ENCODE measurements around the gene FLCN. TPM values are rescaled to one million over a fixed set of nuclear protein-coding genes. Genes with fewer than 3 reads are reported as not detected.

FLCN gene
- total RNA-seq, 1 donor = 67.3 TPM

DNA sequence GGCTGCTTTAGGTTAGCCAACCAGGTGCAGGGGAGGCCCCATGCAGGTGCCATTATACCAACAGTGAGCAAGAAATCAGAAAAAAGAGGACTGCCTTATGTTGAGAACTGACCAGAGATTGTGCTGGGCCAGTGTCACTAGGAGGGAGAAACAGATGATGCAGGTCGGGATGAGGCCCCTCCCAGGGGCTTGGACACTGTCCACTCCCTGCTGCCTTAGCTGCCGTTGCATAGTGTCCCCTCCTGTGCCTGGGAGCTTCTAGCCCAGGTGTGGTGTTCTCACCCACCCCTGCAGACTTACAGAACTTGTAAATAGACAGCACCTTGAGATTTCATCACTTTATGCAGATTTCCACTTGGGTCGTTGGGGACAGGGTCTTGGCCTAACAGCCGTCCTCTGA lies 67.6 kb downstream of the FLCN start:
- H3K4me3 ChIP-seq (ENCODE audit: low read depth, low read length) = no peak overlapping the region
- TF ChIP-seq, protein P1, sequence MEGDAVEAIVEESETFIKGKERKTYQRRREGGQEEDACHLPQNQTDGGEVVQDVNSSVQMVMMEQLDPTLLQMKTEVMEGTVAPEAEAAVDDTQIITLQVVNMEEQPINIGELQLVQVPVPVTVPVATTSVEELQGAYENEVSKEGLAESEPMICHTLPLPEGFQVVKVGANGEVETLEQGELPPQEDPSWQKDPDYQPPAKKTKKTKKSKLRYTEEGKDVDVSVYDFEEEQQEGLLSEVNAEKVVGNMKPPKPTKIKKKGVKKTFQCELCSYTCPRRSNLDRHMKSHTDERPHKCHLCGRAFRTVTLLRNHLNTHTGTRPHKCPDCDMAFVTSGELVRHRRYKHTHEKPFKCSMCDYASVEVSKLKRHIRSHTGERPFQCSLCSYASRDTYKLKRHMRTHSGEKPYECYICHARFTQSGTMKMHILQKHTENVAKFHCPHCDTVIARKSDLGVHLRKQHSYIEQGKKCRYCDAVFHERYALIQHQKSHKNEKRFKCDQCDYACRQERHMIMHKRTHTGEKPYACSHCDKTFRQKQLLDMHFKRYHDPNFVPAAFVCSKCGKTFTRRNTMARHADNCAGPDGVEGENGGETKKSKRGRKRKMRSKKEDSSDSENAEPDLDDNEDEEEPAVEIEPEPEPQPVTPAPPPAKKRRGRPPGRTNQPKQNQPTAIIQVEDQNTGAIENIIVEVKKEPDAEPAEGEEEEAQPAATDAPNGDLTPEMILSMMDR (IDR thresholded peaks at IDR 0.05; ENCODE audit: insufficient read depth, low read length) = no peak
- DNase-seq (ENCODE audit: low read depth) = no peak

GRCh38 chr17:17168401-17168800 lies 68.6 kb downstream of the FLCN start:
- DNase-seq (ENCODE audit: low read depth) = no peak
- TF ChIP-seq, protein P1 (IDR thresholded peaks at IDR 0.05; ENCODE audit: insufficient read depth, low read length) = no peak
- H3K4me3 ChIP-seq (ENCODE audit: low read depth, low read length) = no peak overlapping the region

DNA sequence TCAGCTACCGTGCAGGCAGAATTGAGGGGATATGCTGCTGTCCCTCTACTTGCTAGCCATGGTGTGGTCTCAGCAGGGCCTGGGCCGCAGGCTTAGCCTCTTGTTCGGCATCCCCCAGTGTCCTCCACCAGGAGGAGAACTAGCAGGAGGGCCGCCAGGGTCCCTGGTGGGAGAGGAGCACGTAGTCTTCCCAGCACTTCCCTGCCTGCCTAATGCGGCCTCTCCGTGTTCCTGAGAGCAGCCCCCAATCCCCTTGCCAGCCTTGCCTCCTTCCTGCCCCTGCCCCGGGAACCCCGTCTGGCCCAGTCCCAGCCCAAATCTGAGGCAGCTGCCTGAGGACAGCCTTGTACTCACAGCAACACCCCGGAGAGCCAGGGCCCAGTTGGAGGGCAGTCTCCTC lies 69.0 kb downstream of the FLCN start:
- DNase-seq (ENCODE audit: low read depth) = no peak
- H3K4me3 ChIP-seq (ENCODE audit: low read depth, low read length) = no peak overlapping the region
- TF ChIP-seq, protein P1 (IDR thresholded peaks at IDR 0.05; ENCODE audit: insufficient read depth, low read length) = no peak

DNA sequence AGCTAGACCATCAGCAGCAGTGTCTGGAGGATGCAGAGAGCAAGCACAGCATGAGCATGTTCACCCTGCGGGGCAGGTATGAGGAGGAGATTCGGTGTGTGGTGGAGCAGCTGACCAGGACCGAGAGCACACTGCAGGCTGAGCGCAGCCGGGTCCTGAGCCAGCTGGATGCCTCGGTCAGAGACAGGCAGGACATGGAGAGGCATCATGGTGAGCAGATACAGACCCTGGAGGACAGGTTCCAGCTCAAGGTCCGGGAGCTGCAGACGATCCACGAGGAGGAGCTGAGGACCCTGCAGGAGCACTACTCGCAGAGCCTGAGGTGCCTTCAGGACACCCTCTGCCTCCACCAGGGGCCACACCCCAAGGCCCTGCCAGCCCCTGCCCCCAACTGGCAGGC lies 69.6 kb downstream of the FLCN start:
- no peak for DNase-seq (ENCODE audit: low read depth)
- H3K4me3 ChIP-seq (ENCODE audit: low read depth, low read length) = no peak overlapping the region
- TF ChIP-seq, protein P1 (IDR thresholded peaks at IDR 0.05; ENCODE audit: insufficient read depth, low read length) = no peak

- no peak for DNase-seq (ENCODE audit: low read depth)
These were observed 70.5 kb downstream of the FLCN start for GRCh38 chr17:17166446-17166845.

DNA sequence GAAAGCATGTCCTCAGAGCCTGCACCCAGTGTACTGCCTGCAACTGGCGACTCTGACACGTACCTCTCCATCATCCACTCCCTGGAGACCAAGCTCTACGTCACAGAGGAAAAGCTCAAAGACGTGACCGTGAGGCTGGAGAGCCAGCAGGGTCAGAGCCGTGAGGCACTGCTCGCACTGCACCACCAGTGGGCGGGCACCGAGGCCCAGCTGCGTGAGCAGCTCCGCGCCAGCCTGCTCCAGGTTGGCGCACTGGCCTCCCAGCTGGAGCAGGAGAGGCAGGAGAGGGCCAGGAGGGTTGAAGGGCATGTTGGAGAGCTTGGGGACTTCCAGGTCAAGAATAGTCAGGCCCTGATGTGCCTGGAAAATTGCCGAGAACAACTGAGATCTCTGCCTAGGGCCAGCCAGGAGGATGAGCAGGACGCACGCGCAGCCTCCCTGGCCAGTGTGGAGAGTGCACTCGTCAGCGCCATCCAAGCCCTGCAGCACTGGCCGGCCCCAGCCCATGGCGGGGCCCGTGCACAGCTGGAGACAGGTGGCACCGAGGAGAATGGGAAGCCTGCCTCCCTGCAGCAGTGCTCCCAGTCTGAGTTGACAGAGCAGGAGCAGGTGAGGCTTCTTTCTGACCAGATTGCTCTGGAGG lies 71.2 kb downstream of the FLCN start:
- TF ChIP-seq, protein P1 (IDR thresholded peaks at IDR 0.05; ENCODE audit: insufficient read depth, low read length) = no peak
- DNase-seq (ENCODE audit: low read depth) = no peak
- H3K4me3 ChIP-seq (ENCODE audit: low read depth, low read length) = no peak overlapping the region

More at GRCh38 chr17:17166446-17166845, 70.5 kb downstream of the FLCN start:
- H3K4me3 ChIP-seq (ENCODE audit: low read depth, low read length) = no peak overlapping the region
- TF ChIP-seq, protein P1 (IDR thresholded peaks at IDR 0.05; ENCODE audit: insufficient read depth, low read length) = no peak

- no peak for DNase-seq (ENCODE audit: low read depth)
- H3K4me3 ChIP-seq (ENCODE audit: low read depth, low read length) = no peak overlapping the region
- TF ChIP-seq, protein P1 (IDR thresholded peaks at IDR 0.05; ENCODE audit: insufficient read depth, low read length) = no peak
These were observed 72.3 kb downstream of the FLCN start for GRCh38 chr17:17164676-17165075.

All from fibroblast of the aortic adventitia (primary cell).